ENCODE measurements around the gene OPN5.
"Not testable (repeated sequence)": the region's sequence is repeated elsewhere in the genome, so short reads cannot be mapped to it uniquely, and the experiment has no call there.

OPN5 gene

GRCh38 chr6:47781732-47782131 lies at the start of gene OPN5:
OPN5 (plus strand) TSS chr6:47782032; CDS start chr6:47782067, 35 bp downstream.
- DNase-seq (ENCODE audit: low read depth): no peak

- no peak for DNase-seq (ENCODE audit: low read depth)
Measured at GRCh38 chr6:47733879-47734558, 47.8 kb upstream of the OPN5 start.

- no peak for DNase-seq (ENCODE audit: low read depth)
Measured at GRCh38 chr6:47734831-47735481, 46.9 kb upstream of the OPN5 start.

- DNase-seq (ENCODE audit: low read depth): no peak
Measured at GRCh38 chr6:47736083-47736700, 45.6 kb upstream of the OPN5 start.

GRCh38 chr6:47737406-47737805 lies 44.4 kb upstream of the OPN5 start:
- no peak for DNase-seq (ENCODE audit: low read depth)

GRCh38 chr6:47740714-47741113 lies 41.1 kb upstream of the OPN5 start:
- DNase-seq (ENCODE audit: low read depth): no peak

GRCh38 chr6:47741807-47742206 lies 40.0 kb upstream of the OPN5 start:
- no peak for DNase-seq (ENCODE audit: low read depth)

GRCh38 chr6:47743744-47744143 lies 38.1 kb upstream of the OPN5 start:
- no peak for DNase-seq (ENCODE audit: low read depth)

GRCh38 chr6:47745269-47745668 lies 36.6 kb upstream of the OPN5 start:
- not testable (repeated sequence) for DNase-seq (ENCODE audit: low read depth)

- DNase-seq (ENCODE audit: low read depth): no peak
Measured at GRCh38 chr6:47749757-47750156, 32.1 kb upstream of the OPN5 start.

GRCh38 chr6:47752801-47753200 lies 29.0 kb upstream of the OPN5 start:
- DNase-seq (ENCODE audit: low read depth): no peak

GRCh38 chr6:47759364-47759763 lies 22.5 kb upstream of the OPN5 start:
- no peak for DNase-seq (ENCODE audit: low read depth)

GRCh38 chr6:47762502-47762901 lies 19.3 kb upstream of the OPN5 start:
- DNase-seq (ENCODE audit: low read depth): no peak

GRCh38 chr6:47766445-47766844 lies 15.4 kb upstream of the OPN5 start:
- DNase-seq (ENCODE audit: low read depth): no peak

- DNase-seq (ENCODE audit: low read depth): no peak
Measured at GRCh38 chr6:47767102-47767501, 14.7 kb upstream of the OPN5 start.

GRCh38 chr6:47769982-47770381 lies 11.8 kb upstream of the OPN5 start:
- no peak for DNase-seq (ENCODE audit: low read depth)

GRCh38 chr6:47772359-47772758 lies 9.5 kb upstream of the OPN5 start:
- no peak for DNase-seq (ENCODE audit: low read depth)

- DNase-seq (ENCODE audit: low read depth): no peak
Measured at GRCh38 chr6:47773005-47773404, 8.8 kb upstream of the OPN5 start.

- no peak for DNase-seq (ENCODE audit: low read depth)
Measured at GRCh38 chr6:47780510-47781356, 1.1 kb upstream of the OPN5 start.

- DNase-seq (ENCODE audit: low read depth): no peak
Measured at GRCh38 chr6:47785182-47785581, 3.4 kb downstream of the OPN5 start.

GRCh38 chr6:47787620-47788497 lies 6.0 kb downstream of the OPN5 start:
- peak; percentile 36 for DNase-seq (ENCODE audit: low read depth)

GRCh38 chr6:47788498-47788884 lies 6.7 kb downstream of the OPN5 start:
- DNase-seq (ENCODE audit: low read depth): no peak
